ENCODE data around the gene RAC2. TPM values are rescaled to one million over a fixed set of nuclear protein-coding genes. Genes with fewer than 3 reads are reported as not detected.

Gene RAC2
- total and polyA plus RNA-seq, 5 donors: 1.8 to 8.6 (median 4.3) TPM

- peaks cover 2% of the 10 kb centered on the region for H3K9me3 ChIP-seq (ENCODE audit: control insufficient read depth, low read length)
- WGBS: 81% methylated on average over 10 of the region's 10 CpGs
- H3K27me3 ChIP-seq (ENCODE audit: control insufficient read depth, insufficient read depth): no peaks in the 10 kb centered on the region
- no peak overlapping the region for H3K27ac ChIP-seq (ENCODE audit: low read length)
- ATAC-seq (no peak), DNase-seq (no peak)
- intact Hi-C loops (cut with DNase I): loop anchor here in 1 of 4 donors (5.0 to 10.0 kb wide), 2 partner anchors 97 to 189 kb away; no protein-coding TSS in a partner anchor
- no peaks in the 10 kb centered on the region for H3K4me1 ChIP-seq (ENCODE audit: control insufficient read depth, insufficient read depth, low read length)
- H3K4me3 ChIP-seq (ENCODE audit: low read length): no peak overlapping the region
Measured at GRCh38 chr22:37263966-37264887, 20.2 kb upstream of the RAC2 start.

DNA sequence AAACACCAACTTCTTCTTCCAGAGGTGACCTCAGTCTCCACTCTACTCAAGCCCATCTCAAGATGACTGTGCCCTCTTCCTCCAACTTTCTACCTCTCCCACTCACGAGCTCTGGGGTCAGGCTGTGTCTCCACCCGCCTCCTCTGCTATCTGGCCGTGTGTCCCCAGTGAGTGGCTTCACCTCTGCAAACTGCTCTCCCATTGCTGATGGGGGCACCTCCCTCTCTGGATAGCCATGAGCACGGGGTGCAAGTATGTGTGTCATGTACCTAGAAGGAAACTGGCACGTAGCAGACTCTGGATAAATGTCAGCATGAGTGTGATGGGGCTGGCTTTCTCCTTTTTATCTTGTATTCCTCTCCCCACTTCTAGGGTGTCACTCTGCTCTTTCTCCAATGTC lies 18.3 kb upstream of the RAC2 start:
- Histone ChIP-seq H3K27ac (ENCODE audit: low read length) (no peak overlapping the region), H3K27me3 (ENCODE audit: control insufficient read depth, insufficient read depth) (no peaks in the 10 kb centered on the region), H3K9me3 (ENCODE audit: control insufficient read depth, low read length) (peaks cover 2% of the 10 kb centered on the region), H3K4me3 (ENCODE audit: low read length) (no peak overlapping the region), H3K4me1 (ENCODE audit: control insufficient read depth, insufficient read depth, low read length) (no peaks in the 10 kb centered on the region)
- ATAC-seq (no peak), DNase-seq (no peak)
- intact Hi-C loops (cut with DNase I): loop anchor here in 1 of 4 donors (5.0 to 10.0 kb wide), 2 partner anchors 95 to 188 kb away; no protein-coding TSS in a partner anchor
- WGBS: 60% methylated on average over 5 of the region's 5 CpGs

- Histone ChIP-seq H3K9me3 (ENCODE audit: control insufficient read depth, low read length) (peaks cover 2% of the 10 kb centered on the region), H3K27me3 (ENCODE audit: control insufficient read depth, insufficient read depth) (no peaks in the 10 kb centered on the region), H3K4me3 (ENCODE audit: low read length) (no peak overlapping the region), H3K27ac (ENCODE audit: low read length) (no peak overlapping the region), H3K4me1 (ENCODE audit: control insufficient read depth, insufficient read depth, low read length) (no peaks in the 10 kb centered on the region)
- WGBS: 22% methylated on average over 14 of the region's 14 CpGs
- intact Hi-C loops (cut with DNase I): loop anchor here in 1 of 4 donors (5.0 to 10.0 kb wide), 2 partner anchors 94 to 186 kb away; no protein-coding TSS in a partner anchor
- ATAC-seq: peak; percentile 53 to 75
- peak; percentile 50 to 78 (median 69) for DNase-seq
Measured at GRCh38 chr22:37260901-37261336, 16.9 kb upstream of the RAC2 start.

DNA sequence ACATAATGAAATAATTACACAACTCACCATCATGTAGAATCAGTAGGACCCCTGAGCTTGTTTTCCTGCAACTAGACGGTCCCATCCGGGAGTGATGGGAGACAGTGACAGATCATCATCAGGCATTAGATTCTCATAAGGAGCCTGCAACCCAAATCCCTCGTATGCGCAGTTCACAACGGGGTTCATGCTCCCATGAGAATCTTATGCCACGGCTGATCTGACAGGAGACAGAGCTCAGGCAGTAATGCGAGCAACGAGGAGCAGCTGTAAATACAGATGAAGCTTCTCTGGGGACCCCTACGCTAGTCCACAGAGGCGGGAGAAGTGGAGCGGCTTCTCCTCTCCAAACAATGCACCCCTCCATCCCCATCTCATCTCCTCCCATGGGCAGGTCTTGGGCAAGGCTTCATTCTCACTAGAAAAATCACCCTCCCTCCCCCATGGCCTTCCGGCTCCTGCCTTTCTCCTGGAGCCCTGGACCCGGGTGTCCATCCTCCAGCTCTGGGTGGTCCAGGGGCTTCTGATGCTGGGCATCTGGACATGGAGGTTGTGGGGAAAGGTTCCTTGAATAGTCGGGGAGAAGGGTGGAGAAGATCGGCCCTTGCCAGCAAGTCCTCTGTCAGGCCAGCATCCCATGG lies 16.2 kb upstream of the RAC2 start:
- Histone ChIP-seq H3K27me3 (ENCODE audit: control insufficient read depth, insufficient read depth) (no peaks in the 10 kb centered on the region), H3K9me3 (ENCODE audit: control insufficient read depth, low read length) (peaks cover 2% of the 10 kb centered on the region), H3K4me3 (ENCODE audit: low read length) (no peak overlapping the region), H3K4me1 (ENCODE audit: control insufficient read depth, insufficient read depth, low read length) (no peaks in the 10 kb centered on the region), H3K27ac (ENCODE audit: low read length) (no peak overlapping the region)
- intact Hi-C loops (cut with DNase I): loop anchor here in 1 of 4 donors (5.0 to 10.0 kb wide), 2 partner anchors 93 to 185 kb away; no protein-coding TSS in a partner anchor
- DNase-seq (peak in 1 of 3 donors; percentile 15), ATAC-seq (no peak)
- 50% methylated on average over 15 of the region's 15 CpGs for WGBS

DNA sequence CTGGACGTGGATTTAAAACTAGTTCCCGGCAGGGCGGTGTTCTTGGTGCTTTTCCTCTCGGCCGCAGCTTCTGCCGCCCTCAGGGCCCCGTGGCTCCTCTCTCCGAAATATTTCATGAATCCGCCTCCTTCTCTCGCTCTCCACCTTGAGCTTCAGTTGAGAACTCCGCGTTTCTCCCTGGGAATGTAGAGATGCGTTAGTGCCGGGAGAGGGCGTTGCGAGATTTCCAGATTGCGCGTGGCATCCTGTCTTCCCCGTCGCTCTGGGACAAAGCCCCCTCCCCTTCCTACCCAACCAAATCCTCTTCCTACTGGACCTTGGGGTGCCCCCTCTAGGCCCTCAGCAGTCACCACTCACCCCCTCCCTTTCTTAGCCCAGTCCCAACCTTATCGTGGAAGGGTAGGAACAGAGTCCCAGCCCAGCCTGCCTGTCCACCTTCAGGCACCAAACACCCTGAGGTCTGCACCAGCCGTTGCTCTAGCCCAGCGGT lies 15.5 kb upstream of the RAC2 start:
- no peak overlapping the region for H3K27ac ChIP-seq (ENCODE audit: low read length)
- no peaks in the 10 kb centered on the region for H3K27me3 ChIP-seq (ENCODE audit: control insufficient read depth, insufficient read depth)
- intact Hi-C loops (cut with DNase I): loop anchor here in 1 of 4 donors (5.0 to 10.0 kb wide), 2 partner anchors 92 to 185 kb away; no protein-coding TSS in a partner anchor
- 6% methylated on average over 23 of the region's 23 CpGs for WGBS
- H3K4me3 ChIP-seq (ENCODE audit: low read length): no peak overlapping the region
- H3K4me1 ChIP-seq (ENCODE audit: control insufficient read depth, insufficient read depth, low read length): no peaks in the 10 kb centered on the region
- no peak for DNase-seq
- peak in 1 of 2 donors; percentile 44 for ATAC-seq
- H3K9me3 ChIP-seq (ENCODE audit: control insufficient read depth, low read length): peaks cover 2% of the 10 kb centered on the region

- no peak for DNase-seq
- 70% methylated on average over 14 of the region's 14 CpGs for WGBS
- peaks cover under 1% of the 10 kb centered on the region for H3K9me3 ChIP-seq (ENCODE audit: control insufficient read depth, low read length)
- H3K4me3 ChIP-seq (ENCODE audit: low read length): no peak overlapping the region
- no peak overlapping the region for H3K27ac ChIP-seq (ENCODE audit: low read length)
- ATAC-seq: no peak
- no peaks in the 10 kb centered on the region for H3K4me1 ChIP-seq (ENCODE audit: control insufficient read depth, insufficient read depth, low read length)
- intact Hi-C loops (cut with DNase I): no loop called here
- H3K27me3 ChIP-seq (ENCODE audit: control insufficient read depth, insufficient read depth): no peaks in the 10 kb centered on the region
Measured at GRCh38 chr22:37258753-37259401, 14.8 kb upstream of the RAC2 start.

GRCh38 chr22:37258005-37258752 lies 14.1 kb upstream of the RAC2 start:
- DNase-seq (no peak), ATAC-seq (no peak)
- Histone ChIP-seq H3K9me3 (ENCODE audit: control insufficient read depth, low read length) (no peaks in the 10 kb centered on the region), H3K27me3 (ENCODE audit: control insufficient read depth, insufficient read depth) (no peaks in the 10 kb centered on the region), H3K4me3 (ENCODE audit: low read length) (no peak overlapping the region), H3K27ac (ENCODE audit: low read length) (no peak overlapping the region), H3K4me1 (ENCODE audit: control insufficient read depth, insufficient read depth, low read length) (no peaks in the 10 kb centered on the region)
- 91% methylated on average over 9 of the region's 9 CpGs for WGBS
- intact Hi-C loops (cut with DNase I): no loop called here

GRCh38 chr22:37256075-37256726 lies 12.1 kb upstream of the RAC2 start:
- Histone ChIP-seq H3K27ac (ENCODE audit: low read length) (no peak overlapping the region), H3K4me1 (ENCODE audit: control insufficient read depth, insufficient read depth, low read length) (no peaks in the 10 kb centered on the region), H3K4me3 (ENCODE audit: low read length) (no peak overlapping the region), H3K9me3 (ENCODE audit: control insufficient read depth, low read length) (no peaks in the 10 kb centered on the region), H3K27me3 (ENCODE audit: control insufficient read depth, insufficient read depth) (no peaks in the 10 kb centered on the region)
- intact Hi-C loops (cut with DNase I): no loop called here
- ATAC-seq: peak in 1 of 2 donors; percentile 25
- 71% methylated on average over 10 of the region's 10 CpGs for WGBS
- DNase-seq: peak in 1 of 3 donors; percentile 18

GRCh38 chr22:37255558-37256006 lies 11.5 kb upstream of the RAC2 start:
- Histone ChIP-seq H3K27me3 (ENCODE audit: control insufficient read depth, insufficient read depth) (no peaks in the 10 kb centered on the region), H3K9me3 (ENCODE audit: control insufficient read depth, low read length) (no peaks in the 10 kb centered on the region), H3K4me3 (ENCODE audit: low read length) (no peak overlapping the region), H3K27ac (ENCODE audit: low read length) (no peak overlapping the region), H3K4me1 (ENCODE audit: control insufficient read depth, insufficient read depth, low read length) (no peaks in the 10 kb centered on the region)
- intact Hi-C loops (cut with DNase I): no loop called here
- no peak for DNase-seq
- no peak for ATAC-seq

- ATAC-seq (no peak), DNase-seq (no peak)
- H3K9me3 ChIP-seq (ENCODE audit: control insufficient read depth, low read length): no peaks in the 10 kb centered on the region
- H3K27me3 ChIP-seq (ENCODE audit: control insufficient read depth, insufficient read depth): no peaks in the 10 kb centered on the region
- H3K4me1 ChIP-seq (ENCODE audit: control insufficient read depth, insufficient read depth, low read length): no peaks in the 10 kb centered on the region
- intact Hi-C loops (cut with DNase I): no loop called here
- H3K27ac ChIP-seq (ENCODE audit: low read length): no peak overlapping the region
- 43% methylated on average over 5 of the region's 5 CpGs for WGBS
- no peak overlapping the region for H3K4me3 ChIP-seq (ENCODE audit: low read length)
Measured at GRCh38 chr22:37254867-37255233, 10.8 kb upstream of the RAC2 start.

Data from right cardiac atrium (tissue), 5 donors.